CD14-positive monocyte (primary cell): Measurements from ENCODE around the gene CENPF. TPM values are rescaled to one million over a fixed set of nuclear protein-coding genes. Genes with fewer than 3 reads are reported as not detected.
"Not testable (repeated sequence)": the region's sequence is repeated elsewhere in the genome, so short reads cannot be mapped to it uniquely, and the experiment has no call there.

Experiments
- DNase-seq, 3 donors: peaks; one replicate each; pipeline ENCODE4 v3.0.0-alpha.2; 2011 to 2022
- H2AFZ ChIP-seq: 2 replicates; pipeline ENCODE4 v1.6.0; 2012; ENCODE audit warnings: mild to moderate bottlenecking, low read depth, low read length, inconsistent platforms; ENCODE audit not compliant: insufficient read depth, poor library complexity, severe bottlenecking
- H3K27ac ChIP-seq, 2 donors: 1 replicate in 1 of 2; 2 replicates in 1 of 2; pipeline ENCODE4 v1.5.1; 2012 to 2013; ENCODE audit warnings: low read length in 2 of 2, control low read depth in 1 of 2, inconsistent platforms in 1 of 2, low read depth in 1 of 2, mild to moderate bottlenecking in 1 of 2
- H3K27me3 ChIP-seq, 2 donors: one replicate each; pipeline versions ENCODE4 v1.6.0 to v1.6.1; 2011 to 2013; ENCODE audit warnings: low read length in 2 of 2; ENCODE audit not compliant: control insufficient read depth in 2 of 2, insufficient read depth in 2 of 2
- H3K36me3 ChIP-seq, 2 donors: replicated peaks in 1 of 2; 1 replicate in 1 of 2; 2 replicates in 1 of 2; pipeline versions ENCODE4 v1.5.1 to v1.6.1; 2012 to 2013; ENCODE audit warnings: low read length in 2 of 2, control low read depth in 1 of 2, inconsistent platforms in 1 of 2, mild to moderate bottlenecking in 1 of 2; ENCODE audit not compliant: insufficient read depth in 2 of 2, control insufficient read depth in 1 of 2
- H3K4me1 ChIP-seq, 2 donors: 1 replicate in 1 of 2; 2 replicates in 1 of 2; pipeline versions ENCODE4 v1.5.1 to v1.6.1; 2012 to 2013; ENCODE audit warnings: low read length in 2 of 2, control low read depth in 1 of 2, inconsistent platforms in 1 of 2, mild to moderate bottlenecking in 1 of 2, moderate library complexity in 1 of 2; ENCODE audit not compliant: insufficient read depth in 2 of 2, control insufficient read depth in 1 of 2
- H3K4me2 ChIP-seq: replicated peaks from 2 replicates; pipeline ENCODE3; 2012; ENCODE audit warnings: low read length, moderate library complexity, mild to moderate bottlenecking; ENCODE audit not compliant: poor library complexity, severe bottlenecking; ENCODE audit errors: extremely low read depth
- H3K4me3 ChIP-seq, 3 experiments: fragments of 200-600 bp in 1 of 3; sonication (generic) in 1 of 3; replicated peaks in 1 of 3; 1 replicate in 2 of 3; 2 replicates in 1 of 3; pipeline ENCODE4 v1.5.1; 2011 to 2013; ENCODE audit warnings: low read length in 3 of 3, mild to moderate bottlenecking in 3 of 3, control low read depth in 2 of 3, low read depth in 2 of 3, inconsistent platforms in 1 of 3, moderate library complexity in 1 of 3
- H3K79me2 ChIP-seq: 2 replicates; pipeline ENCODE4 v1.6.0; 2012; ENCODE audit warnings: mild to moderate bottlenecking, control low read depth, inconsistent platforms, low read length, moderate library complexity; ENCODE audit not compliant: insufficient read depth
- H3K9ac ChIP-seq: 2 replicates; pipeline ENCODE4 v1.6.0; 2017; ENCODE audit warnings: low read length, mild to moderate bottlenecking; ENCODE audit not compliant: insufficient read depth, poor library complexity, severe bottlenecking
- H3K9me3 ChIP-seq, 2 donors: replicated peaks in 1 of 2; 1 replicate in 1 of 2; 2 replicates in 1 of 2; pipeline versions ENCODE4 v1.5.1 to v1.6.1; 2012 to 2013; ENCODE audit warnings: low read length in 2 of 2, control low read depth in 1 of 2; ENCODE audit not compliant: control insufficient read depth in 1 of 2, insufficient read depth in 1 of 2
- H4K20me1 ChIP-seq: 2 replicates; pipeline ENCODE4 v1.6.0; 2012; ENCODE audit warnings: mild to moderate bottlenecking, low read length, control low read depth, moderate library complexity; ENCODE audit not compliant: insufficient read depth
- H3K27ac Mint-ChIP-seq, 7 donors: one replicate each; pipeline ENCODE4 v1.8.0; 2020; ENCODE audit warnings: mild to moderate bottlenecking in 7 of 7, mixed read lengths in 7 of 7, moderate library complexity in 6 of 7, inconsistent platforms in 2 of 7
- H3K27me3 Mint-ChIP-seq, 3 donors: one replicate each; pipeline ENCODE4 v1.8.0; 2021 to 2022; ENCODE audit warnings: low read depth in 3 of 3, mild to moderate bottlenecking in 3 of 3, mixed read lengths in 3 of 3, moderate library complexity in 3 of 3, inconsistent platforms in 1 of 3
- H3K36me3 Mint-ChIP-seq, 2 donors: one replicate each; pipeline ENCODE4 v1.8.0; 2020; ENCODE audit warnings: mixed read lengths in 2 of 2, inconsistent platforms in 1 of 2, mild to moderate bottlenecking in 1 of 2
- H3K4me1 Mint-ChIP-seq: one replicate; pipeline ENCODE4 v1.8.0; 2020; ENCODE audit warnings: mild to moderate bottlenecking, mixed read lengths
- H3K4me3 Mint-ChIP-seq, 2 donors: one replicate each; pipeline ENCODE4 v1.8.0; 2020; ENCODE audit warnings: mild to moderate bottlenecking in 2 of 2, mixed read lengths in 2 of 2, moderate library complexity in 1 of 2
- H3K9me3 Mint-ChIP-seq, 7 donors: one replicate each; pipeline ENCODE4 v1.8.0; 2020 to 2022; ENCODE audit warnings: mixed read lengths in 7 of 7, mild to moderate bottlenecking in 6 of 7, moderate library complexity in 6 of 7, inconsistent platforms in 2 of 7
- WGBS: methylation state at CpG from one replicate; pipeline ENCODE4 v1.1.5; 2013; ENCODE audit warnings: missing lambda C conversion rate; ENCODE audit not compliant: insufficient coverage; 5-methylcytosine and 5-hydroxymethylcytosine counted together
- intact Hi-C, 2 donors: fragments of 100-400 bp; cut with micrococcal nuclease; formaldehyde crosslinking; loops; one replicate each; pipeline versions ENCODE4 v1.15.0 to v1.15.1; 2023
- polyA plus RNA-seq, 3 donors: library from polyadenylated mRNA; depleted of rRNA in 1 of 3; unstranded in 2 of 3; stranded (reverse) in 1 of 3; fragments of 300-500 nt in 2 of 3; fragments of >200 nt in 1 of 3; fragmentation: Illumina TruSeq in 2 of 3; gene quantifications; 1 replicate in 2 of 3; 2 replicates in 1 of 3; pipeline ENCODE4 v1.2.3, GENCODE V29; 2012 to 2021
- TF ChIP-seq, protein P1 (sequence below): fragments of 200-600 bp; IDR thresholded peaks from one replicate; pipeline ENCODE4 v1.8.0; 2022; ENCODE audit warnings: antibody characterized with exemption, mild to moderate bottlenecking

Gene CENPF
- polyA plus RNA-seq, 3 donors = 0.01 to 0.29 TPM; not detected in 1

DNA sequence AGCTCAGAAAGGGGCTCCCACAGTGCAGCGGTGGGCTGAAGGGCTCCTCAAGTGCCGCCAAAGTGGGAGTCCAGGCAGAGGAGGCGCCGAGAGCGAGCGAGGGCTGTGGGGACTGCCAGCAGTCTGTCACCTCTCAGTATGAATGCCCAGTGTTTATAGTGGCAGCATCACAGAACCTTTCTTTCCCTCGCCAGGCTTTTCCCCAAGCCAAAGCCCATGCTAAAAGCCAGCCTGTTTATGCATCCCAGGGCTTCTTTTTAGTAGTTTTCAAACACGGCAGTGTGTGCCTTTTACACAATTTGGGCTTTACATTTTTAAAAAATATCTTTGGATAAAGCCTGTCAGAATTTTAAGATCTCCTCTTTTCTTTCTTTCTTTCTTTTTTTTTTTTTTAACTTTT, 70.6 kb downstream of the CENPF start:
- intact Hi-C loops = no loop called here
- Histone ChIP-seq H3K4me2 (no peak overlapping the region), H3K4me3 (no peak overlapping the region), H3K36me3 (peaks cover 0 to 24% of the 10 kb centered on the region in 2 donors), H3K9ac (no peak overlapping the region), H2AFZ (no peak overlapping the region), H3K27me3 (no peaks in the 10 kb centered on the region), H3K9me3 (peaks cover 0 to 3% of the 10 kb centered on the region in 2 donors), H3K27ac (no peak overlapping the region), H3K4me1 (no peaks in the 10 kb centered on the region), H3K79me2 (no peaks in the 10 kb centered on the region), H4K20me1 (no peaks in the 10 kb centered on the region)
- Mint-ChIP-seq H3K27me3 (peaks cover 0 to 12% (median 3%) of the 10 kb centered on the region in 3 donors), H3K27ac (no peak overlapping the region), H3K4me3 (no peak overlapping the region), H3K4me1 (no peaks in the 10 kb centered on the region), H3K9me3 (peaks cover 4 to 12% (median 8%) of the 10 kb centered on the region in 7 donors), H3K36me3 (peaks cover 12 to 14% of the 10 kb centered on the region in 2 donors)
- TF ChIP-seq, protein P1, sequence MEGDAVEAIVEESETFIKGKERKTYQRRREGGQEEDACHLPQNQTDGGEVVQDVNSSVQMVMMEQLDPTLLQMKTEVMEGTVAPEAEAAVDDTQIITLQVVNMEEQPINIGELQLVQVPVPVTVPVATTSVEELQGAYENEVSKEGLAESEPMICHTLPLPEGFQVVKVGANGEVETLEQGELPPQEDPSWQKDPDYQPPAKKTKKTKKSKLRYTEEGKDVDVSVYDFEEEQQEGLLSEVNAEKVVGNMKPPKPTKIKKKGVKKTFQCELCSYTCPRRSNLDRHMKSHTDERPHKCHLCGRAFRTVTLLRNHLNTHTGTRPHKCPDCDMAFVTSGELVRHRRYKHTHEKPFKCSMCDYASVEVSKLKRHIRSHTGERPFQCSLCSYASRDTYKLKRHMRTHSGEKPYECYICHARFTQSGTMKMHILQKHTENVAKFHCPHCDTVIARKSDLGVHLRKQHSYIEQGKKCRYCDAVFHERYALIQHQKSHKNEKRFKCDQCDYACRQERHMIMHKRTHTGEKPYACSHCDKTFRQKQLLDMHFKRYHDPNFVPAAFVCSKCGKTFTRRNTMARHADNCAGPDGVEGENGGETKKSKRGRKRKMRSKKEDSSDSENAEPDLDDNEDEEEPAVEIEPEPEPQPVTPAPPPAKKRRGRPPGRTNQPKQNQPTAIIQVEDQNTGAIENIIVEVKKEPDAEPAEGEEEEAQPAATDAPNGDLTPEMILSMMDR = no peak
- 93% methylated on average over 7 of the region's 8 CpGs for WGBS
- no peak for DNase-seq

DNA sequence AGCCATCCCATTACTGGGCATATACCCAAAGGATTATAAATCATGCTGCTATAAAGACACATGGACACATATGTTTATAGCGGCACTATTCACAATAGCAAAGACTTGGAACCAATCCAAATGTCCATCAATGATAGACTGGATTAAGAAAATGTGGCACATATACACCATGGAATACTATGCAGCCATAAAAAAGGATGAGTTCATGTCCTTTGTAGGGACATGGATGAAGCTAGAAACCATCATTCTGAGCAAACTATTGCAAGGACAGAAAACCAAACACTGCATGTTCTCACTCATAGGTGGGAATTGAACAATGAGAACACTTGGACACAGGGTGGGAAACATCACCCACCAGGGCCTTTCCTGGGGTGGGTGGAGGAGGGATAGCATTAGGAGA, 72.5 kb downstream of the CENPF start:
- H3K4me3 ChIP-seq, DNase-seq, H3K4me1 Mint-ChIP-seq, H3K27ac ChIP-seq, H3K27me3 ChIP-seq, H3K9ac ChIP-seq, H2AFZ ChIP-seq, H3K36me3 ChIP-seq, H3K9me3 ChIP-seq, H3K4me2 ChIP-seq, H3K27ac Mint-ChIP-seq, intact Hi-C loops, H3K36me3 Mint-ChIP-seq, H3K4me3 Mint-ChIP-seq, H3K4me1 ChIP-seq, H3K79me2 ChIP-seq, H4K20me1 ChIP-seq: not testable (repeated sequence)
- WGBS = no CpG with 5 or more reads among the region's 1 CpG
- H3K27me3 Mint-ChIP-seq = peaks cover 4 to 12% (median 8%) of the 10 kb centered on the region in 3 donors
- H3K9me3 Mint-ChIP-seq = peaks cover 4 to 12% (median 8%) of the 10 kb centered on the region in 7 donors
